Activated B cell treated with CpG ODN at 0.5 μM for 24 hours (primary cell): ENCODE results near the gene DBNL. TPM values are rescaled to one million over a fixed set of nuclear protein-coding genes. Genes with fewer than 3 reads are reported as not detected.

Experiments
- ATAC-seq: fragments of 200-7000 bp; cut with Tn5 transposase; one replicate; pipeline ENCODE4 v1.10.0; 2021; ENCODE audit warnings: low read depth, mild to moderate bottlenecking, moderate library complexity
- CTCF ChIA-PET: fragments of 350-600 bp; sonication (Branson Sonifier 250); formaldehyde crosslinking; loops from one replicate; lab custom pipeline; 2021; ENCODE audit warnings: antibody characterized with exemption; lab: Charles Lee
- POLR2A ChIA-PET: fragments of 350-600 bp; sonication (Branson Sonifier 250); formaldehyde crosslinking; loops from one replicate; lab custom pipeline; 2021; ENCODE audit warnings: antibody characterized with exemption; lab: Charles Lee
- DNase-seq: peaks from one replicate; pipeline ENCODE4 v3.0.0; 2022
- H3K27ac Mint-ChIP-seq: one replicate; pipeline ENCODE4 v1.8.0; 2020; ENCODE audit warnings: mixed read lengths
- H3K27me3 Mint-ChIP-seq: one replicate; pipeline ENCODE4 v1.8.0; 2021; ENCODE audit warnings: mixed read lengths
- H3K36me3 Mint-ChIP-seq: one replicate; pipeline ENCODE4 v1.8.0; 2021; ENCODE audit warnings: low read depth, mixed read lengths
- H3K4me1 Mint-ChIP-seq: one replicate; pipeline ENCODE4 v1.8.0; 2021; ENCODE audit warnings: mixed read lengths
- H3K4me3 Mint-ChIP-seq: one replicate; pipeline ENCODE4 v1.8.0; 2020; ENCODE audit warnings: mild to moderate bottlenecking, mixed read lengths
- H3K9me3 Mint-ChIP-seq: one replicate; pipeline ENCODE4 v1.8.0; 2020; ENCODE audit warnings: mixed read lengths
- CTCF ChIP-seq: fragments of 200-600 bp; IDR thresholded peaks from one replicate; pipeline ENCODE4 v1.8.0; 2022; ENCODE audit warnings: antibody characterized with exemption, mild to moderate bottlenecking
- intact Hi-C: fragments of 100-400 bp; cut with micrococcal nuclease; formaldehyde crosslinking; loops from one replicate; pipeline ENCODE4 v1.15.1; 2024
- total RNA-seq: library from RNA; stranded (reverse); gene quantifications from 2 replicates; pipeline ENCODE4 v1.2.3, GENCODE V29; 2022

Gene DBNL
- total RNA-seq, 1 donor from 2014 or later: 210 TPM

DNA sequence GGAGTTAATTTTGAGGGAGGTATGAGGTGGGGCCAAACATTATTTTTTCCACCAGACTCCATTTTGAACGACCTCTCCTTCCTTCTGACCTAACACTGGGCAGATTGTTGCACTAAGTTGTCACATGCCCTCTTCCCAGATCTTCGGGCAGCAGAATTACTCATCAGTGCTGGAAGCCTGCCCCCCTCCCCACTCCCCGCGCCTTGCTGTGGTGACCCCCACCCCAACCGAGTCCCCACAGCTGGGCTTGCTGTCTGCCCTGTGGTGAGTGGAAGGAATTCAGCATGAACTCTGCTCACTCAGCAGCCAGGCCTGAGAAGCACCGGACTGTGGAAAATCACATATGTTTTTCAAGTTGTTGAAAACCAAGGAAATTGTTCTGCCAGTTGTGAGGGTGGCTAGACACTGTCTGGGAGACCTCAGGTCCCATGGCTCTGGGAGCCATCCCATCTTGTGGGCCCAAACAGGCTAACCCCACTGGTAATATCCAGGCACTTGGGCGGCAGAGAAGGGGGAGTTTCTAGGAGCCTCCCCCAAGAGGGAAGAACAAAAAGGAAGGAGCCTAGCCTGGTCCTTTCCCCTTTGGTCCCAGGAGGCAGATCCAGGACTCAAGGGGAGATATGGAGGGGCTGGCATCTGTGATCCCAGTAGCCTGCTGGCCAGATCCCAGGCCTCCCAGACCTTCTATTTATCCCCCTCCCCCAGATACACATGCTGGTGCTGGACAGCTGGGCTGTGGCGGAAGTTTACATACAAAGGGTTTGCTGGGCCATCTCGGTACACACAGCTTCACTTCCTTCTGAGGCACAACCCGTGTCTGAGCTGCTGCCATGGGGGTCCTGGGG, 56.2 kb downstream of the DBNL start:
- Mint-ChIP-seq H3K4me3 (peak overlapping the region; percentile 44), H3K9me3 (no peaks in the 10 kb centered on the region), H3K27me3 (peaks cover 2% of the 10 kb centered on the region), H3K36me3 (no peaks in the 10 kb centered on the region), H3K4me1 (peaks cover 77% of the 10 kb centered on the region), H3K27ac (peak overlapping the region; percentile 82)
- CTCF ChIA-PET: no interaction called here
- no peak for TF ChIP-seq CTCF
- no peak for DNase-seq
- POLR2A ChIA-PET: interaction anchor here (1.0 to 1.6 kb wide), 2 partner anchors 22 to 34 kb away, joined by 3 to 7 read pairs; partner anchors contain the start of gene POLD2
- intact Hi-C loops: no loop called here
- ATAC-seq: no peak

- ATAC-seq (no peak), DNase-seq (no peak)
- ChIA-PET POLR2A (interaction anchor here (0.5 to 1.6 kb wide), 3 partner anchors 22 to 183 kb away, joined by 3 to 7 read pairs (median 3); partner anchors contain the start of gene POLD2), CTCF (no interaction called here)
- Mint-ChIP-seq H3K36me3 (peaks cover 1% of the 10 kb centered on the region), H3K4me3 (no peak overlapping the region), H3K9me3 (no peaks in the 10 kb centered on the region), H3K27ac (peak overlapping the region; percentile 56), H3K27me3 (peaks cover 2% of the 10 kb centered on the region), H3K4me1 (peaks cover 79% of the 10 kb centered on the region)
- no peak for TF ChIP-seq CTCF
- intact Hi-C loops: no loop called here
Measured at GRCh38 chr7:44101303-44101965, 56.9 kb downstream of the DBNL start.

DNA sequence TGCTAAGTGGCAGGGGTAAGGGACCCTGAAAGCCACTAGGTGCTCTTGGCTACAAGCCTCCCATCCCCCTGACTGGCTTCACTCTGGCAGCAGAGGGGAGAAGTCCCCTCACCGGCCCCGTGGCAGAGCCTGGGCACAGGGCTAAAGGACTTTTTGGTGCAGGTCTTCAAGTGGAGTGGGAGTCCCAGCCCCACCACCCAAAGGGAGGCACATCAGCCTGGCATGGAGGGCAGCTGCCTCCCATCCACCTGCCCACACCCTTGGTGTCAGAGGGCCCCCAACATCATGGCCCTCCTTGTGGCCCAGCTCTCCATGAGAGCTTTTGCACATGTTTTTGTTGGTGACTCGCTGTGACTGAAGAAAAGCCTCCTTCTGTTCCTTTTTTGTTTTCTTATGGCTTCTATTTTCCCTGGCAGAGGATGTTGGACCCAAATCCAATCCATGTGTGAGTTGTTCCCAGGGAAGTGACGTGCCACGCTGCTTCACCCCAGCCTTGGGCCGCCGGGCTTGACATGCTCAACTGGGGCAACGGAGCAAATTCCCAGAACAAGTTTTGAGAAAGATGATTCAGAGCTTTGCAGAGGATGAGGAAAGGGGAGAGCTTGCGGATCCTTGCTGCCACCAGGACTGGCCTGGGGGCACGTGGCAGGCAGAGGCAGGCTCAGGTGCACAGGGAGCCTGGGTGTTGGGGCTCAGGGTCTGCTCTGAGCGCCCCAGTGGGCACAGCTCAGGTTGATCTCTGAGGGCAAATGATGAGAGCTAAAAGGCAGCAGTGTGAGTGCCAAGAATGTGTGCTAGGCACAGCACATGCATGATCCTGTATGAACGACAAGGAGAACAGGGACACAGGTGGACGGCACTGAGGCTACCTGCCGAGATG, 57.7 kb downstream of the DBNL start:
- intact Hi-C loops: no loop called here
- ATAC-seq: no peak
- Mint-ChIP-seq H3K9me3 (no peaks in the 10 kb centered on the region), H3K4me1 (peaks cover 71% of the 10 kb centered on the region), H3K36me3 (peaks cover 1% of the 10 kb centered on the region), H3K4me3 (no peak overlapping the region), H3K27me3 (peaks cover 2% of the 10 kb centered on the region), H3K27ac (peak overlapping the region; percentile 27)
- DNase-seq: no peak
- ChIA-PET POLR2A (interaction anchor here (0.5 to 1.6 kb wide), 5 partner anchors 21 to 182 kb away, joined by 3 to 7 read pairs (median 3); partner anchors contain the start of gene POLD2), CTCF (no interaction called here)
- TF ChIP-seq CTCF: no peak

- DNase-seq: no peak
- H3K4me3 Mint-ChIP-seq: peak overlapping the region; percentile 45
- no peak for TF ChIP-seq CTCF
- H3K27me3 Mint-ChIP-seq: peaks cover 2% of the 10 kb centered on the region
- CTCF ChIA-PET: no interaction called here
- peak overlapping the region; percentile 41 for H3K27ac Mint-ChIP-seq
- H3K4me1 Mint-ChIP-seq: peaks cover 63% of the 10 kb centered on the region
- peaks cover 1% of the 10 kb centered on the region for H3K36me3 Mint-ChIP-seq
- POLR2A ChIA-PET: interaction anchor here (0.9 kb wide), 1 partner anchor 37 kb away, joined by 3 read pairs; no protein-coding TSS in a partner anchor
- no peaks in the 10 kb centered on the region for H3K9me3 Mint-ChIP-seq
- intact Hi-C loops: no loop called here
- no peak for ATAC-seq
Measured at GRCh38 chr7:44102846-44103565, 58.5 kb downstream of the DBNL start.
